HepG2 (cell line): ENCODE measurements around the gene COMMD1.

ENCODE experiments used
- CHD2 ChIP-seq: IDR thresholded peaks from 2 replicates; pipeline ENCODE4 v1.6.1; 2011; ENCODE audit warnings: low read depth, low read length, improper control_type of control experiment
- EP300 ChIP-seq, 3 experiments: sonication (generic) in 1 of 3; formaldehyde crosslinking in 1 of 3; IDR thresholded peaks; 2 replicates each; pipeline versions ENCODE4 v1.5.1 to v1.6.1; 2011 to 2020; ENCODE audit warnings: low read depth in 2 of 3, low read length in 2 of 3, borderline replicate concordance in 1 of 3, improper control_type of control experiment in 1 of 3, mild to moderate bottlenecking in 1 of 3, missing genetic modification reagents in 1 of 3, moderate library complexity in 1 of 3
- MZF1 ChIP-seq: sonication (generic); formaldehyde crosslinking; IDR thresholded peaks from 2 replicates; pipeline ENCODE4 v1.8.1; 2023; ENCODE audit warnings: mild to moderate bottlenecking, missing genetic modification reagents, borderline replicate concordance
- POLR2AphosphoS5 ChIP-seq: IDR thresholded peaks from 2 replicates; pipeline ENCODE4 v1.6.1; 2012; ENCODE audit warnings: low read depth, low read length
- TEAD2 ChIP-seq: sonication (generic); formaldehyde crosslinking; IDR thresholded peaks from 2 replicates; pipeline ENCODE4 v1.9.0; 2021; ENCODE audit warnings: missing genetic modification reagents
- TRIM22 ChIP-seq: fragments of 450-650 bp; IDR thresholded peaks from 2 replicates; pipeline ENCODE4 v1.6.1; 2017
- ZNF281 ChIP-seq: sonication (generic); formaldehyde crosslinking; IDR thresholded peaks from 2 replicates; pipeline ENCODE4 v1.4.0; 2020; ENCODE audit warnings: missing genetic modification reagents, borderline replicate concordance
- ZNF512B ChIP-seq: sonication (generic); formaldehyde crosslinking; IDR thresholded peaks from 2 replicates; pipeline ENCODE4 v1.5.1; 2020; ENCODE audit warnings: missing genetic modification reagents, mild to moderate bottlenecking, borderline replicate concordance
- ZNF7 ChIP-seq: IDR thresholded peaks from 2 replicates; pipeline ENCODE4 v1.6.1; 2016; ENCODE audit warnings: missing biosample characterization, missing genetic modification reagents
- ZNF703 ChIP-seq: sonication (generic); formaldehyde crosslinking; IDR thresholded peaks from 2 replicates; pipeline ENCODE4 v1.5.1; 2020; ENCODE audit warnings: missing genetic modification reagents, mild to moderate bottlenecking, moderate library complexity, borderline replicate concordance
- ZNF766 ChIP-seq: sonication (generic); formaldehyde crosslinking; IDR thresholded peaks from 2 replicates; pipeline ENCODE4 v1.5.0; 2020; ENCODE audit warnings: missing genetic modification reagents, borderline replicate concordance
- TF ChIP-seq, protein P1 (sequence below): sonication (generic); formaldehyde crosslinking; IDR thresholded peaks from 2 replicates; pipeline ENCODE4 v1.5.0; 2020; ENCODE audit warnings: mild to moderate bottlenecking, missing genetic modification reagents, moderate library complexity
- TF ChIP-seq, protein P2 (sequence below): sonication (generic); formaldehyde crosslinking; IDR thresholded peaks from 2 replicates; pipeline ENCODE4 v1.5.0; 2020; ENCODE audit warnings: missing genetic modification reagents

DNA sequence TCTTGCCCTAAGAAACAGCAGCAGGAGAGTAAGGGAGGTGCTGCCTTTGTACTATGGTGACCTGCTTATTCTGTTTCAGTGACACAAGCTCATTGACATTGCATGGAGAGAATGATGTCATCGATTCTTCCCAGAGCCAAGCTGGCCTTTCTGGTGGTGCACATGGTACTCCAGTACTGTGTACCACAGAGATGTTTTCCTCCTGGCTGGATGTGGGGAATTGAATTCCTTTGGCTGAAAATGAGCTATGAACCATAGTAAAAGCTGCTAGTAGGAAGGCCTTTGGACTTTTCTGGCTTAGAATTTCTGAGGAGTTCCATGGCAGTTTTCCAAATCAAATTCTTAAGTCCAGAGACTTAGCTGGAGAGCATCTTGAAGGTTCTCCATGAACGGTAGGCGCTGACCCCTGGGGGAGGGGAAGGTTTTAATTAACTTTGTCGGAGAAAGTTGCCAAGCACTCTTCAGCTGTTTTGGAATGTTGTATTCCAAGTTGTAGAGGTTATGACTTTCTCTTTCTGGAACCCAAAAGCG lies 273.3 kb downstream of the COMMD1 start:
- TF ChIP-seq TRIM22 (no peak), ZNF281 (CRISPR knock-in tag) (no peak), ZNF7 (CRISPR knock-in tag) (no peak), TEAD2 (CRISPR knock-in tag) (no peak), ZNF703 (CRISPR knock-in tag) (no peak), EP300 (IDR thresholded peaks at IDR 0.05; ENCODE audit: low read depth in 2 of 2, low read length in 2 of 2) (no peak), EP300 (CRISPR knock-in tag; IDR thresholded peaks at IDR 0.05; ENCODE audit: borderline replicate concordance) (no peak), CHD2 (no peak), ZNF512B (CRISPR knock-in tag) (no peak), ZNF766 (CRISPR knock-in tag) (no peak), POLR2AphosphoS5 (no peak), MZF1 (CRISPR knock-in tag) (no peak)
- TF ChIP-seq, protein P1, sequence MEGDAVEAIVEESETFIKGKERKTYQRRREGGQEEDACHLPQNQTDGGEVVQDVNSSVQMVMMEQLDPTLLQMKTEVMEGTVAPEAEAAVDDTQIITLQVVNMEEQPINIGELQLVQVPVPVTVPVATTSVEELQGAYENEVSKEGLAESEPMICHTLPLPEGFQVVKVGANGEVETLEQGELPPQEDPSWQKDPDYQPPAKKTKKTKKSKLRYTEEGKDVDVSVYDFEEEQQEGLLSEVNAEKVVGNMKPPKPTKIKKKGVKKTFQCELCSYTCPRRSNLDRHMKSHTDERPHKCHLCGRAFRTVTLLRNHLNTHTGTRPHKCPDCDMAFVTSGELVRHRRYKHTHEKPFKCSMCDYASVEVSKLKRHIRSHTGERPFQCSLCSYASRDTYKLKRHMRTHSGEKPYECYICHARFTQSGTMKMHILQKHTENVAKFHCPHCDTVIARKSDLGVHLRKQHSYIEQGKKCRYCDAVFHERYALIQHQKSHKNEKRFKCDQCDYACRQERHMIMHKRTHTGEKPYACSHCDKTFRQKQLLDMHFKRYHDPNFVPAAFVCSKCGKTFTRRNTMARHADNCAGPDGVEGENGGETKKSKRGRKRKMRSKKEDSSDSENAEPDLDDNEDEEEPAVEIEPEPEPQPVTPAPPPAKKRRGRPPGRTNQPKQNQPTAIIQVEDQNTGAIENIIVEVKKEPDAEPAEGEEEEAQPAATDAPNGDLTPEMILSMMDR (CRISPR knock-in tag), result no peak
- TF ChIP-seq, protein P2, sequence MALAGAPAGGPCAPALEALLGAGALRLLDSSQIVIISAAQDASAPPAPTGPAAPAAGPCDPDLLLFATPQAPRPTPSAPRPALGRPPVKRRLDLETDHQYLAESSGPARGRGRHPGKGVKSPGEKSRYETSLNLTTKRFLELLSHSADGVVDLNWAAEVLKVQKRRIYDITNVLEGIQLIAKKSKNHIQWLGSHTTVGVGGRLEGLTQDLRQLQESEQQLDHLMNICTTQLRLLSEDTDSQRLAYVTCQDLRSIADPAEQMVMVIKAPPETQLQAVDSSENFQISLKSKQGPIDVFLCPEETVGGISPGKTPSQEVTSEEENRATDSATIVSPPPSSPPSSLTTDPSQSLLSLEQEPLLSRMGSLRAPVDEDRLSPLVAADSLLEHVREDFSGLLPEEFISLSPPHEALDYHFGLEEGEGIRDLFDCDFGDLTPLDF (CRISPR knock-in tag), result no peak
